Ishikawa (cell line): ENCODE measurements around the gene DVL3.

Experiments
- CEBPB ChIP-seq: IDR thresholded peaks from 2 replicates; pipeline ENCODE4 v1.6.1; 2012
- CREB1 ChIP-seq: IDR thresholded peaks from 2 replicates; pipeline ENCODE4 v1.6.1; 2012; ENCODE audit warnings: low read depth
- EGR1 ChIP-seq: IDR thresholded peaks from 2 replicates; pipeline ENCODE4 v1.6.1; 2012
- EP300 ChIP-seq: IDR thresholded peaks from 2 replicates; pipeline ENCODE4 v1.6.1; 2012; ENCODE audit warnings: borderline replicate concordance
- FOXM1 ChIP-seq: IDR thresholded peaks from 2 replicates; pipeline ENCODE4 v1.6.1; 2012; ENCODE audit warnings: low read depth, borderline replicate concordance
- NFIC ChIP-seq: IDR thresholded peaks from 2 replicates; pipeline ENCODE4 v1.6.1; 2012
- RAD21 ChIP-seq: IDR thresholded peaks from 2 replicates; pipeline ENCODE4 v1.6.1; 2012; ENCODE audit warnings: low read depth
- TAF1 ChIP-seq: IDR thresholded peaks from 2 replicates; pipeline ENCODE4 v1.6.1; 2012; ENCODE audit warnings: low read depth, mild to moderate bottlenecking
- TCF12 ChIP-seq: IDR thresholded peaks from 2 replicates; pipeline ENCODE4 v1.6.1; 2012; ENCODE audit warnings: low read depth
- TEAD4 ChIP-seq: IDR thresholded peaks from 2 replicates; pipeline ENCODE4 v1.6.1; 2012
- YY1 ChIP-seq: IDR thresholded peaks from 2 replicates; pipeline ENCODE4 v1.6.1; 2012; ENCODE audit warnings: low read depth
- ZBTB7A ChIP-seq: IDR thresholded peaks from 2 replicates; pipeline ENCODE4 v1.6.1; 2012; ENCODE audit warnings: low read depth
- TF ChIP-seq, protein P1 (sequence below): IDR thresholded peaks from 2 replicates; pipeline ENCODE4 v1.6.1; 2012
- TF ChIP-seq, protein P2 (sequence below): IDR thresholded peaks from 2 replicates; pipeline ENCODE4 v1.6.1; 2012; ENCODE audit warnings: low read depth, mild to moderate bottlenecking
- TF ChIP-seq, protein P3 (sequence below): IDR thresholded peaks from 2 replicates; pipeline ENCODE4 v1.6.1; 2012

Gene DVL3

DNA sequence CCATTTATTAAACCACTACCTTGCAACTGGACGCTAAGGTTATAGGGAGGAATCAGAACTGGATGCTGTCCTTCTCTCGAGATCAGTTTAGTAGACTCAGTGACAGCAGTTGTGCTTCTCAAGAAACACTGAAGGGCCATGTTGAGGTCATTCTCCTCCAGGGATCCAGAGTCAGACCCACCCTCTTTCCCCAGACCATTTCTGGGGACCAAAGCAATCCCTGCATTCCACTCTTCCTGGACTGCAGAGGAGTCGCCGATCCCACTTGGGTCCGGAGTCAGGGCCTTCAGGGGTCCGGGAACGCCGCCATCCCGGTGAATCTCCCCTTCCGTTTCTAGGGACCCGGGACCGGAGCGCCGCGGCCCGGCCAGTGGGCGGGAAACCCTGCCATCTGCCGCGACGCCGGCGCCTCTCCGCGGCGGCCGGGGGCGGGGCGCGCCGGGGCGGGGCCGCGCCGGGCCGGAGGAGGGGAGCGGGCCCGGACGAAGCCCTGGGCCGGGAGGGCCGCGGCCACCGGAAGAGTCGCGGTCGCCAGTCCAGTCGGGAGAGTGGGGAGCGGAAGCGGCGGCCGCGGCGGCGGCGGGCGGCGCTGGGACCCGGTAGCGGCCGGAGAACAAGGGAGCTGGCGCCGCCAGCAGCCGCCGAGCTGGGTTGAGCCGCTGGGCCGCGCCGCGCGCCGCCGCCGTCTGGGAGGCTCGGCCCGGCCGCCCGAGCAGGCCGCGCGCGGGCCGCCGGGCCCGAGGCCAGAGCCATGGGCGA, at the start of gene DVL3:
TSS of gene DVL3 (plus strand) at position 493 of the 759 bp plus-strand sequence. CDS start at position 752, 259 bp downstream.
- TF ChIP-seq, protein P1, sequence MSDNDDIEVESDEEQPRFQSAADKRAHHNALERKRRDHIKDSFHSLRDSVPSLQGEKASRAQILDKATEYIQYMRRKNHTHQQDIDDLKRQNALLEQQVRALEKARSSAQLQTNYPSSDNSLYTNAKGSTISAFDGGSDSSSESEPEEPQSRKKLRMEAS, result peak; percentile 77
- TF ChIP-seq TCF12 (no peak), EP300 (peak; percentile 52), TAF1 (peak; percentile 45; the same call in 1 of the 2 replicates)

- no peak for TF ChIP-seq NFIC
Observed at GRCh38 chr3:184110316-184110725, 44.9 kb upstream of the DVL3 start.

GRCh38 chr3:184116017-184116416, 39.2 kb upstream of the DVL3 start:
- TF ChIP-seq RAD21 (no peak), TCF12 (no peak), CREB1 (no peak), ZBTB7A (no peak)
- TF ChIP-seq, protein P2, sequence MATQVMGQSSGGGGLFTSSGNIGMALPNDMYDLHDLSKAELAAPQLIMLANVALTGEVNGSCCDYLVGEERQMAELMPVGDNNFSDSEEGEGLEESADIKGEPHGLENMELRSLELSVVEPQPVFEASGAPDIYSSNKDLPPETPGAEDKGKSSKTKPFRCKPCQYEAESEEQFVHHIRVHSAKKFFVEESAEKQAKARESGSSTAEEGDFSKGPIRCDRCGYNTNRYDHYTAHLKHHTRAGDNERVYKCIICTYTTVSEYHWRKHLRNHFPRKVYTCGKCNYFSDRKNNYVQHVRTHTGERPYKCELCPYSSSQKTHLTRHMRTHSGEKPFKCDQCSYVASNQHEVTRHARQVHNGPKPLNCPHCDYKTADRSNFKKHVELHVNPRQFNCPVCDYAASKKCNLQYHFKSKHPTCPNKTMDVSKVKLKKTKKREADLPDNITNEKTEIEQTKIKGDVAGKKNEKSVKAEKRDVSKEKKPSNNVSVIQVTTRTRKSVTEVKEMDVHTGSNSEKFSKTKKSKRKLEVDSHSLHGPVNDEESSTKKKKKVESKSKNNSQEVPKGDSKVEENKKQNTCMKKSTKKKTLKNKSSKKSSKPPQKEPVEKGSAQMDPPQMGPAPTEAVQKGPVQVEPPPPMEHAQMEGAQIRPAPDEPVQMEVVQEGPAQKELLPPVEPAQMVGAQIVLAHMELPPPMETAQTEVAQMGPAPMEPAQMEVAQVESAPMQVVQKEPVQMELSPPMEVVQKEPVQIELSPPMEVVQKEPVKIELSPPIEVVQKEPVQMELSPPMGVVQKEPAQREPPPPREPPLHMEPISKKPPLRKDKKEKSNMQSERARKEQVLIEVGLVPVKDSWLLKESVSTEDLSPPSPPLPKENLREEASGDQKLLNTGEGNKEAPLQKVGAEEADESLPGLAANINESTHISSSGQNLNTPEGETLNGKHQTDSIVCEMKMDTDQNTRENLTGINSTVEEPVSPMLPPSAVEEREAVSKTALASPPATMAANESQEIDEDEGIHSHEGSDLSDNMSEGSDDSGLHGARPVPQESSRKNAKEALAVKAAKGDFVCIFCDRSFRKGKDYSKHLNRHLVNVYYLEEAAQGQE, result no peak

GRCh38 chr3:184117636-184118035, 37.5 kb upstream of the DVL3 start:
- TF ChIP-seq FOXM1 (no peak), TEAD4 (no peak), RAD21 (peak; percentile 50), EP300 (no peak)

DNA sequence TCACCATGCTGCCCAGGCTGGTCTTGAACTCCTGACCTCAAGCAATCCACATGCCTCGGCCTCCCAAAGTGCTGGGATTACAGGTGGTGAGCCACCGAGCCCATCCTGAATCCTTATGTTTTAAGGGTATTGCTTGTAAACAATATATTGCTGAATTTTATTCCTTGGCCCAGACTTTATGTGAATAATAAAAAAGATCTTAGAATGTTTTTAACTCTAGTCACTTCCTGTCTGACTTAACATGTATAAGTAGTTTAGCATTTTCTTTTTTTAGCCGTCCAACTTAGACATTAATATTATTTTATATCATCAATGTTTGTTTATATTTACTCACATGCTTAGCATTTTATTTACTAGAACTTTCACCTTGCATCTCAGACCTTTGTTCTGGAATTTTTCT, 29.2 kb upstream of the DVL3 start:
- TF ChIP-seq NFIC, result no peak
- no peak for TF ChIP-seq RAD21
- TF ChIP-seq FOXM1, result no peak
- TF ChIP-seq, protein P3, sequence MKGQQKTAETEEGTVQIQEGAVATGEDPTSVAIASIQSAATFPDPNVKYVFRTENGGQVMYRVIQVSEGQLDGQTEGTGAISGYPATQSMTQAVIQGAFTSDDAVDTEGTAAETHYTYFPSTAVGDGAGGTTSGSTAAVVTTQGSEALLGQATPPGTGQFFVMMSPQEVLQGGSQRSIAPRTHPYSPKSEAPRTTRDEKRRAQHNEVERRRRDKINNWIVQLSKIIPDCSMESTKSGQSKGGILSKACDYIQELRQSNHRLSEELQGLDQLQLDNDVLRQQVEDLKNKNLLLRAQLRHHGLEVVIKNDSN, result no peak
- no peak for TF ChIP-seq TAF1
- no peak for TF ChIP-seq YY1
- TF ChIP-seq TCF12, result no peak
- TF ChIP-seq CEBPB, result no peak
- no peak for TF ChIP-seq TEAD4
- no peak for TF ChIP-seq ZBTB7A
- TF ChIP-seq, protein P2, result no peak
- no peak for TF ChIP-seq CREB1
- no peak for TF ChIP-seq EGR1
- TF ChIP-seq, protein P1, result no peak
- no peak for TF ChIP-seq EP300

DNA sequence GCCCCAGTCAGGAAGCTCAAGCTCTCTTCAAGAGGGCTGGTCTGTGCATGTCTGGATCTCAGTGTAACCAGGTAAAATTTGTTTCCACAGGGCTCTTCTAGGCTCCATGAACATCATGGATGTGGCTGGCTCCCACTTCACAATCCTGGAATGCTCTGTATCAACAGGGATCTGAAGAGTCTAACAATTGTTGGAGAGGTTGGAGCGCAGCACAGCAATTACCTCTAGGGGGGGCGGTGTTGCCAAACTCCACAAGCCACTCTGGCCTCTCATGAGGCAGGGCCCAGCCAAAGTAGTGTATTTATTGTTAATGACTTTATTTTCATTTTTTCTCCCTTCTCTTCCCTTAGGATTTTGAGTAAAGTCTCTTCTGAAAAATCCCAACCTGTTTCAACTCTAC, 26.2 kb upstream of the DVL3 start:
- TF ChIP-seq RAD21, result peak; percentile 47; the same call in 1 of the 2 replicates
- no peak for TF ChIP-seq FOXM1
- TF ChIP-seq CEBPB, result no peak
- TF ChIP-seq, protein P2, result no peak
- no peak for TF ChIP-seq EGR1
